HL-60/S4 treated with phorbol 12-myristate 13-acetate at 8.2 ng/mL for 4 days and 3 days (cell line): ENCODE data around the gene CSE1L.
"Not testable (repeated sequence)": the region's sequence is repeated elsewhere in the genome, so short reads cannot be mapped to it uniquely, and the experiment has no call there.

Source experiments
- in situ Hi-C: fragments of 300-500 bp; cut with MboI; formaldehyde crosslinking; loops from 2 replicates; pipeline ENCODE4 v1.15.0; 2022; ENCODE audit warnings: low sequenced_read_pairs

The CSE1L gene

GRCh38 chr20:49122920-49123319 is 76.8 kb downstream of the CSE1L start:
- in situ Hi-C loops = no loop called here

- in situ Hi-C loops = no loop called here
These were observed 77.9 kb downstream of the CSE1L start for GRCh38 chr20:49123982-49124381.

GRCh38 chr20:49132995-49133478 is 86.9 kb downstream of the CSE1L start:
- in situ Hi-C loops = no loop called here

GRCh38 chr20:49133571-49133970 is 87.5 kb downstream of the CSE1L start:
- in situ Hi-C loops = no loop called here

- in situ Hi-C loops = not testable (repeated sequence)
These were observed 88.7 kb downstream of the CSE1L start for GRCh38 chr20:49134797-49135196.

- in situ Hi-C loops = no loop called here
These were observed 90.9 kb downstream of the CSE1L start for GRCh38 chr20:49136817-49137571.

- in situ Hi-C loops = no loop called here
These were observed 92.3 kb downstream of the CSE1L start for GRCh38 chr20:49138431-49138830.

- in situ Hi-C loops = no loop called here
These were observed 94.3 kb downstream of the CSE1L start for GRCh38 chr20:49140411-49140810.

GRCh38 chr20:49140834-49141233 is 94.7 kb downstream of the CSE1L start:
- in situ Hi-C loops = no loop called here
